HepG2 (cell line): ENCODE results near the gene INPP1. TPM values are rescaled to one million over a fixed set of nuclear protein-coding genes. Genes with fewer than 3 reads are reported as not detected.

Experiments
- EEA1 ChIP-seq: sonication (generic); formaldehyde crosslinking; IDR thresholded peaks from 2 replicates; pipeline ENCODE4 v1.5.1; 2020; ENCODE audit warnings: mild to moderate bottlenecking, missing genetic modification reagents, borderline replicate concordance
- ELF4 ChIP-seq: sonication (generic); formaldehyde crosslinking; IDR thresholded peaks from 2 replicates; pipeline ENCODE4 v1.5.0; 2020; ENCODE audit warnings: missing genetic modification reagents, mild to moderate bottlenecking, moderate library complexity, borderline replicate concordance
- FOXK1 ChIP-seq: sonication (generic); formaldehyde crosslinking; IDR thresholded peaks from 2 replicates; pipeline ENCODE4 v1.4.0; 2020; ENCODE audit warnings: low read depth, missing genetic modification reagents, borderline replicate concordance
- KAT8 ChIP-seq: IDR thresholded peaks from 2 replicates; pipeline ENCODE4 v1.6.1; 2016; ENCODE audit warnings: missing genetic modification reagents, missing compliant biosample characterization
- TAF1 ChIP-seq: sonication (generic); formaldehyde crosslinking; IDR thresholded peaks from 2 replicates; pipeline ENCODE4 v1.4.0; 2020; ENCODE audit warnings: missing genetic modification reagents
- TBX3 ChIP-seq: fragments of 450-650 bp; IDR thresholded peaks from 2 replicates; pipeline ENCODE4 v1.6.1; 2017; ENCODE audit warnings: antibody characterized with exemption, mild to moderate bottlenecking, inconsistent platforms, borderline replicate concordance
- ZBTB7B ChIP-seq: sonication (generic); formaldehyde crosslinking; IDR thresholded peaks from 2 replicates; pipeline ENCODE4 v1.4.0; 2020; ENCODE audit warnings: missing genetic modification reagents
- ZNF678 ChIP-seq: sonication (generic); formaldehyde crosslinking; IDR thresholded peaks from 2 replicates; pipeline ENCODE4 v1.4.0; 2020; ENCODE audit warnings: mild to moderate bottlenecking, missing genetic modification reagents
- ZNF83 ChIP-seq: sonication (generic); formaldehyde crosslinking; IDR thresholded peaks from 2 replicates; pipeline ENCODE4 v1.4.0; 2020; ENCODE audit warnings: missing genetic modification reagents, mild to moderate bottlenecking, borderline replicate concordance
- polyA plus RNA-seq, 8 experiments: library from polyadenylated mRNA; depleted of rRNA in 3 of 8; stranded (reverse) in 7 of 8; unstranded in 1 of 8; fragments of >200 nt; fragmentation: Illumina TruSeq in 4 of 8; extraction: Trizol in 4 of 8; gene quantifications; 2 replicates each; pipeline versions ENCODE4 v1.2.1 to v1.2.3, GENCODE V29; 2011 to 2016; ENCODE audit warnings: low read depth in 4 of 8, missing spikeins in 1 of 8, mixed read lengths in 1 of 8; ENCODE audit not compliant: insufficient read depth in 1 of 8
- total RNA-seq, 5 experiments: library from RNA; depleted of rRNA; stranded (reverse); fragments of >200 nt; fragmentation: Illumina TruSeq; extraction: Trizol; gene quantifications; 2 replicates each; pipeline ENCODE4 v1.2.3, GENCODE V29; 2016; ENCODE audit warnings: low read depth in 1 of 5
- TF ChIP-seq, protein P1 (sequence below): sonication (generic); formaldehyde crosslinking; IDR thresholded peaks from 2 replicates; pipeline ENCODE4 v1.4.0; 2020; ENCODE audit warnings: missing genetic modification reagents
- TF ChIP-seq, protein P2 (sequence below): sonication (generic); formaldehyde crosslinking; IDR thresholded peaks from 2 replicates; pipeline ENCODE4 v1.5.0; 2020; ENCODE audit warnings: missing genetic modification reagents
- TF ChIP-seq, protein P3 (sequence below): sonication (generic); formaldehyde crosslinking; IDR thresholded peaks from 2 replicates; pipeline ENCODE4 v1.8.0; 2022; ENCODE audit warnings: low read depth, missing genetic modification reagents
- TF ChIP-seq, protein P4 (sequence below): sonication (generic); formaldehyde crosslinking; IDR thresholded peaks from 2 replicates; pipeline ENCODE4 v1.4.0; 2020; ENCODE audit warnings: missing genetic modification reagents, borderline replicate concordance
- TF ChIP-seq, protein P5 (sequence below): IDR thresholded peaks from 2 replicates; pipeline ENCODE4 v1.6.1; 2016

INPP1 gene
- total and polyA plus RNA-seq, 2 of the 13 experiments (the other 11 are each of a cell fraction or from before 2014, with no cell fraction given): 10.0 to 13.3 TPM

DNA sequence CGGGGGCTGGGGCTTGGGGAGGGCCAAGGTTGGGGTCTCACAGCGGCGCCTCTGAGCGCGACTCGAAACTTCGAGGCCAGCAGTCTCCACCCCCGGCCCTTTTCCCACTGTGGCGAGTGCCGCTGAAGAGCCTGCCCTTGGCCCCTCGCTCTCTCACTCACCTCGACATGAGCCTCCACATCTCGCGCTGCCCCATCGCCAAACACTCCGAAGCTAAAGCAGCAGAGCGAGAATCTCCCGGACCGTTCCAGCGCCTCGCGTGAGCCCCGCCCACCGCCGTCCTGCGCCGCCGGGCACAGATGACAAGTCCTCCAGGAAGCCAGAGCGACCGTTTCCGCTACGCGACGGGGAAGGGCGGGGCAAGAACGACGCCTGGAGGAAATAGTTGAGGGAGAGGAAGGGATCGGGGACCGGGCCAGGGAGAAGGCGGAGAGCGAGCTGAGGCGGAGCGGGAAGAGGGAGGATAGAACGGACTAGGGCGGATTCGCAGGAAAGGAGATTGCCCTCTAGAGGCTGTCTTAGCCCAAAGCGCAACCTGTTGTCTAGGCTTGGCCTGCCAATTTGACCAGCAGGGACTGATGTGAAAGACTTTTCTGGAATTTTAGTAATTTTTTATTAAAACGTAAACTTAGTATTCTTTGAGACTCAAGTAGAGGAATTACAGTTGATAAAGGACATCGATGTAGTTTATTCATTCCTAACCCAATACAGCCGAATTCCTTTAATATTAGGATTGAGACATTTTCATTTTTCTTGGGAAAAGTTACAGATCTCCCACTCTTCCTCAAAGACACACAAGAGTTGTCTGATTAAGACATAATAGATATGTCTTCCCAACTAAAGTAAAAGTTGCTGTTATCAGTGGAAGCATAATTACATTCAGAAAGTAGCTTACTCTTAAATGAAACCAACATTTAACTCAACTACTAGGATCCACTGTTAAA, 23.6 kb upstream of the INPP1 start, which contains the start of gene HIBCH (continued):
- TF ChIP-seq, protein P1, sequence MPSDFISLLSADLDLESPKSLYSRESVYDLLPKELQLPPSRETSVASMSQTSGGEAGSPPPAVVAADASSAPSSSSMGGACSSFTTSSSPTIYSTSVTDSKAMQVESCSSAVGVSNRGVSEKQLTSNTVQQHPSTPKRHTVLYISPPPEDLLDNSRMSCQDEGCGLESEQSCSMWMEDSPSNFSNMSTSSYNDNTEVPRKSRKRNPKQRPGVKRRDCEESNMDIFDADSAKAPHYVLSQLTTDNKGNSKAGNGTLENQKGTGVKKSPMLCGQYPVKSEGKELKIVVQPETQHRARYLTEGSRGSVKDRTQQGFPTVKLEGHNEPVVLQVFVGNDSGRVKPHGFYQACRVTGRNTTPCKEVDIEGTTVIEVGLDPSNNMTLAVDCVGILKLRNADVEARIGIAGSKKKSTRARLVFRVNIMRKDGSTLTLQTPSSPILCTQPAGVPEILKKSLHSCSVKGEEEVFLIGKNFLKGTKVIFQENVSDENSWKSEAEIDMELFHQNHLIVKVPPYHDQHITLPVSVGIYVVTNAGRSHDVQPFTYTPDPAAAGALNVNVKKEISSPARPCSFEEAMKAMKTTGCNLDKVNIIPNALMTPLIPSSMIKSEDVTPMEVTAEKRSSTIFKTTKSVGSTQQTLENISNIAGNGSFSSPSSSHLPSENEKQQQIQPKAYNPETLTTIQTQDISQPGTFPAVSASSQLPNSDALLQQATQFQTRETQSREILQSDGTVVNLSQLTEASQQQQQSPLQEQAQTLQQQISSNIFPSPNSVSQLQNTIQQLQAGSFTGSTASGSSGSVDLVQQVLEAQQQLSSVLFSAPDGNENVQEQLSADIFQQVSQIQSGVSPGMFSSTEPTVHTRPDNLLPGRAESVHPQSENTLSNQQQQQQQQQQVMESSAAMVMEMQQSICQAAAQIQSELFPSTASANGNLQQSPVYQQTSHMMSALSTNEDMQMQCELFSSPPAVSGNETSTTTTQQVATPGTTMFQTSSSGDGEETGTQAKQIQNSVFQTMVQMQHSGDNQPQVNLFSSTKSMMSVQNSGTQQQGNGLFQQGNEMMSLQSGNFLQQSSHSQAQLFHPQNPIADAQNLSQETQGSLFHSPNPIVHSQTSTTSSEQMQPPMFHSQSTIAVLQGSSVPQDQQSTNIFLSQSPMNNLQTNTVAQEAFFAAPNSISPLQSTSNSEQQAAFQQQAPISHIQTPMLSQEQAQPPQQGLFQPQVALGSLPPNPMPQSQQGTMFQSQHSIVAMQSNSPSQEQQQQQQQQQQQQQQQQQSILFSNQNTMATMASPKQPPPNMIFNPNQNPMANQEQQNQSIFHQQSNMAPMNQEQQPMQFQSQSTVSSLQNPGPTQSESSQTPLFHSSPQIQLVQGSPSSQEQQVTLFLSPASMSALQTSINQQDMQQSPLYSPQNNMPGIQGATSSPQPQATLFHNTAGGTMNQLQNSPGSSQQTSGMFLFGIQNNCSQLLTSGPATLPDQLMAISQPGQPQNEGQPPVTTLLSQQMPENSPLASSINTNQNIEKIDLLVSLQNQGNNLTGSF (CRISPR knock-in tag): no peak
- TF ChIP-seq, protein P2, sequence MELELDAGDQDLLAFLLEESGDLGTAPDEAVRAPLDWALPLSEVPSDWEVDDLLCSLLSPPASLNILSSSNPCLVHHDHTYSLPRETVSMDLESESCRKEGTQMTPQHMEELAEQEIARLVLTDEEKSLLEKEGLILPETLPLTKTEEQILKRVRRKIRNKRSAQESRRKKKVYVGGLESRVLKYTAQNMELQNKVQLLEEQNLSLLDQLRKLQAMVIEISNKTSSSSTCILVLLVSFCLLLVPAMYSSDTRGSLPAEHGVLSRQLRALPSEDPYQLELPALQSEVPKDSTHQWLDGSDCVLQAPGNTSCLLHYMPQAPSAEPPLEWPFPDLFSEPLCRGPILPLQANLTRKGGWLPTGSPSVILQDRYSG (CRISPR knock-in tag): no peak
- TF ChIP-seq, protein P3, sequence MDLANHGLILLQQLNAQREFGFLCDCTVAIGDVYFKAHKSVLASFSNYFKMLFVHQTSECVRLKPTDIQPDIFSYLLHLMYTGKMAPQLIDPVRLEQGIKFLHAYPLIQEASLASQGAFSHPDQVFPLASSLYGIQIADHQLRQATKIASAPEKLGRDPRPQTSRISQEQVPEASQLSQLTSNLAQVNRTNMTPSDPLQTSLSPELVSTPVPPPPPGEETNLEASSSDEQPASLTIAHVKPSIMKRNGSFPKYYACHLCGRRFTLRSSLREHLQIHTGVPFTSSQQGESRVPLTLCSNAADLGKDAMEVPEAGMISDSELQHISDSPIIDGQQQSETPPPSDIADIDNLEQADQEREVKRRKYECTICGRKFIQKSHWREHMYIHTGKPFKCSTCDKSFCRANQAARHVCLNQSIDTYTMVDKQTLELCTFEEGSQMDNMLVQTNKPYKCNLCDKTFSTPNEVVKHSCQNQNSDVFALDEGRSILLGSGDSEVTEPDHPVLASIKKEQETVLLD: peak; percentile 95
- TF ChIP-seq ZNF678 (0 out of 2 replicates have a peak, but pooled peaks have one; percentile 46), ZNF83 (CRISPR knock-in tag) (no peak; the same call in 1 of the 2 replicates), ELF4 (CRISPR knock-in tag) (0 out of 2 replicates have a peak, but pooled peaks have one; percentile 13), KAT8 (CRISPR knock-in tag) (peak; percentile 98), TAF1 (peak; percentile 91), EEA1 (CRISPR knock-in tag) (no peak; the same call in 1 of the 2 replicates), TBX3 (no peak; the same call in 1 of the 2 replicates), FOXK1 (peak; percentile 96), ZBTB7B (CRISPR knock-in tag) (peak; percentile 69; the same call in 1 of the 2 replicates)
- TF ChIP-seq, protein P4, sequence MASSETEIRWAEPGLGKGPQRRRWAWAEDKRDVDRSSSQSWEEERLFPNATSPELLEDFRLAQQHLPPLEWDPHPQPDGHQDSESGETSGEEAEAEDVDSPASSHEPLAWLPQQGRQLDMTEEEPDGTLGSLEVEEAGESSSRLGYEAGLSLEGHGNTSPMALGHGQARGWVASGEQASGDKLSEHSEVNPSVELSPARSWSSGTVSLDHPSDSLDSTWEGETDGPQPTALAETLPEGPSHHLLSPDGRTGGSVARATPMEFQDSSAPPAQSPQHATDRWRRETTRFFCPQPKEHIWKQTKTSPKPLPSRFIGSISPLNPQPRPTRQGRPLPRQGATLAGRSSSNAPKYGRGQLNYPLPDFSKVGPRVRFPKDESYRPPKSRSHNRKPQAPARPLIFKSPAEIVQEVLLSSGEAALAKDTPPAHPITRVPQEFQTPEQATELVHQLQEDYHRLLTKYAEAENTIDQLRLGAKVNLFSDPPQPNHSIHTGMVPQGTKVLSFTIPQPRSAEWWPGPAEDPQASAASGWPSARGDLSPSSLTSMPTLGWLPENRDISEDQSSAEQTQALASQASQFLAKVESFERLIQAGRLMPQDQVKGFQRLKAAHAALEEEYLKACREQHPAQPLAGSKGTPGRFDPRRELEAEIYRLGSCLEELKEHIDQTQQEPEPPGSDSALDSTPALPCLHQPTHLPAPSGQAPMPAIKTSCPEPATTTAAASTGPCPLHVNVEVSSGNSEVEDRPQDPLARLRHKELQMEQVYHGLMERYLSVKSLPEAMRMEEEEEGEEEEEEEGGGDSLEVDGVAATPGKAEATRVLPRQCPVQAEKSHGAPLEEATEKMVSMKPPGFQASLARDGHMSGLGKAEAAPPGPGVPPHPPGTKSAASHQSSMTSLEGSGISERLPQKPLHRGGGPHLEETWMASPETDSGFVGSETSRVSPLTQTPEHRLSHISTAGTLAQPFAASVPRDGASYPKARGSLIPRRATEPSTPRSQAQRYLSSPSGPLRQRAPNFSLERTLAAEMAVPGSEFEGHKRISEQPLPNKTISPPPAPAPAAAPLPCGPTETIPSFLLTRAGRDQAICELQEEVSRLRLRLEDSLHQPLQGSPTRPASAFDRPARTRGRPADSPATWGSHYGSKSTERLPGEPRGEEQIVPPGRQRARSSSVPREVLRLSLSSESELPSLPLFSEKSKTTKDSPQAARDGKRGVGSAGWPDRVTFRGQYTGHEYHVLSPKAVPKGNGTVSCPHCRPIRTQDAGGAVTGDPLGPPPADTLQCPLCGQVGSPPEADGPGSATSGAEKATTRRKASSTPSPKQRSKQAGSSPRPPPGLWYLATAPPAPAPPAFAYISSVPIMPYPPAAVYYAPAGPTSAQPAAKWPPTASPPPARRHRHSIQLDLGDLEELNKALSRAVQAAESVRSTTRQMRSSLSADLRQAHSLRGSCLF (CRISPR knock-in tag): no peak
- TF ChIP-seq, protein P5, sequence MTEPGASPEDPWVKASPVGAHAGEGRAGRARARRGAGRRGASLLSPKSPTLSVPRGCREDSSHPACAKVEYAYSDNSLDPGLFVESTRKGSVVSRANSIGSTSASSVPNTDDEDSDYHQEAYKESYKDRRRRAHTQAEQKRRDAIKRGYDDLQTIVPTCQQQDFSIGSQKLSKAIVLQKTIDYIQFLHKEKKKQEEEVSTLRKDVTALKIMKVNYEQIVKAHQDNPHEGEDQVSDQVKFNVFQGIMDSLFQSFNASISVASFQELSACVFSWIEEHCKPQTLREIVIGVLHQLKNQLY: peak; percentile 74
